SU-DHL-6 (cell line): ENCODE data around the gene RIN3.

ENCODE experiments used
- EZH2phosphoT487 ChIP-seq: fragments of 200-600 bp; sonication (generic), shearing (Covaris generic); conservative IDR thresholded peaks from 2 replicates; pipeline ENCODE4 v1.6.1; 2018; ENCODE audit warnings: mild to moderate bottlenecking, antibody characterized with exemption, low read length, moderate library complexity, mixed read lengths
- TF ChIP-seq, protein P1 (sequence below): fragments of 200-600 bp; sonication (generic); IDR thresholded peaks from one replicate; pipeline ENCODE4 v1.5.1; 2017; ENCODE audit warnings: antibody characterized with exemption, mild to moderate bottlenecking, low read length, moderate library complexity; ENCODE audit not compliant: insufficient read depth, poor library complexity, severe bottlenecking

GRCh38 chr14:92630367-92630766 is 116.8 kb downstream of the RIN3 start:
- TF ChIP-seq, protein P1, sequence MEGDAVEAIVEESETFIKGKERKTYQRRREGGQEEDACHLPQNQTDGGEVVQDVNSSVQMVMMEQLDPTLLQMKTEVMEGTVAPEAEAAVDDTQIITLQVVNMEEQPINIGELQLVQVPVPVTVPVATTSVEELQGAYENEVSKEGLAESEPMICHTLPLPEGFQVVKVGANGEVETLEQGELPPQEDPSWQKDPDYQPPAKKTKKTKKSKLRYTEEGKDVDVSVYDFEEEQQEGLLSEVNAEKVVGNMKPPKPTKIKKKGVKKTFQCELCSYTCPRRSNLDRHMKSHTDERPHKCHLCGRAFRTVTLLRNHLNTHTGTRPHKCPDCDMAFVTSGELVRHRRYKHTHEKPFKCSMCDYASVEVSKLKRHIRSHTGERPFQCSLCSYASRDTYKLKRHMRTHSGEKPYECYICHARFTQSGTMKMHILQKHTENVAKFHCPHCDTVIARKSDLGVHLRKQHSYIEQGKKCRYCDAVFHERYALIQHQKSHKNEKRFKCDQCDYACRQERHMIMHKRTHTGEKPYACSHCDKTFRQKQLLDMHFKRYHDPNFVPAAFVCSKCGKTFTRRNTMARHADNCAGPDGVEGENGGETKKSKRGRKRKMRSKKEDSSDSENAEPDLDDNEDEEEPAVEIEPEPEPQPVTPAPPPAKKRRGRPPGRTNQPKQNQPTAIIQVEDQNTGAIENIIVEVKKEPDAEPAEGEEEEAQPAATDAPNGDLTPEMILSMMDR, result no peak
- TF ChIP-seq EZH2phosphoT487, result no peak
